Left forelimb (tissue), 1 donor: ENCODE data around the gene UBA1.

ENCODE experiments used
- DNase-seq: peaks from one replicate; pipeline ENCODE4 v3.0.0-alpha.2; 2018; ENCODE audit warnings: low spot score

The UBA1 gene

DNA sequence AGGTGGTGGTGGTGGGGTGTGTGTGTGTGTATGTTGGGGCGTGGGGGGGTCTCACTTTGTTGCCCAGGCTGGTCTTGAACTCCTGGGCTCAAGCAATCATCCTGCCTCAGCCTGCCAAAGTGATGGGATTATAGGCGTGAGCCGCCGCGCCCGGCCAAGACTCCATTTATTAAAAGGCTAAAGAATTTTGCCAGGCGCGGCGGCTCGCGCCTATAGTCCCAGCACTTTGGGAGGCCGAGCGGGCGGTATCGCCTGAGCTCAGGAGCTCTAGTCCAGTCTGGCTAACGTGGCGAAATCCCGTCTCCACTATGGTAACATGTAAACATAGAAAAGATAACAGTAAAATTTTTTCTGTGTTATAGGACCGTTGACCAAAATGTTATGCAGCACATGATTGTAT, 3.7 kb upstream of the UBA1 start:
- no peak for DNase-seq

DNA sequence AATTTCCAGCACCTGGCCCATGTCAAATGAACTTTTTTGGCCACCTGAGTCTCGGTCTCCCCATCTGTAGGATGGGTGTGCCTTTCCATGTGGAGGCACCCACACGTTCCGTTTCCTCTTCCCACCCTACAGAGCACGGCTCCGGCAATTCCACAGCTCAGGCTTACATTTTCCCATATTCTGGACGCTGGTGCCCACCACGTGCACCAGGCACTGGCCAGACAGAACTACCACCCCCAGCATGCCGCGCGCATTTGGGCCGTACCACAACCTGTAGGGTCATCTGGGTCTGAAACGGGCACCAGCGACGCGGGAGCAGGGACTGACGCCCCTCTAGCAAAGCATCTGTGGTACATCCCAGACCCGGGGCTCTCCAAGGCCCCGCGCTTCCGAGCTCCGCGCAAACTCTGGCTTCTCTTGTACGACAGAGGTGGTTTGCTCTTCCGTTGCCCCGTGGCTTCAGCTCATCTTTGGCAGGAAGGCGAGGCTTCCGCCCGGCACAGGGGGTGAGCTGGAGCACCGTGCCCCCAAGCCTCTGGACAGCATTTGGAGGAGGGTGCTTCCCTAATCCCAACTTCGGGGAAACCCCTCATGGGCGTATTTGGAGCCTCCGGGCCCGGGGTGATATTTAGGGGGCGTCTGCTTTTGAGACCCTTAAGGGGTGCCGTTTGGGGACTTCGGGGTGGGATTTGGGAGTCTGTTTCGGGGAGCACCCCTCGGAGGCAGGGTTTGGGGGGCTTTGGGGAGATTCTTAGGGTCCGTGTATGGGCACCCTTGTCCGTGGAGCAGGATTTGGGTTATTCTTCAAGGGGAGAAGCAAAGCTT, 3.0 kb upstream of the UBA1 start:
- peak; percentile 88 for DNase-seq

DNA sequence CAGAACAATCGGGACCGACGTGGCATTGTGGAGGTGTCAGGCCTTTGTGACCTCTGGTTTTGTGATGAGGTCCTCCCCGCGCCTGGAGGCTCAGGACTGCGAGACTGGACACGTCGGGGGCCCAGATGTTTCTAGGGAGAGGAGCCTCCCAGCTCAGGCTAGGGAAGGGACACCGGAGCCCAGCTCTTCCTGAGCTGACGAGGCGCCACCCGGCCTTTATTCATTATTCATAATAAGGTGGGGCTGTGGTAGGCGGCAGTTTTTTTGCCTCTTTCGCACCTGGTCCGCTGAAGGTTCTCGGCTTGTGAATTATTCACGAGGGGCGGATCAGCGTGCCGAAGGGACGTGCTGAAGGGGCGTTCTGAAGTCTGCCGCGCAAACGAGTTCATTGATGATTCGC, 2.3 kb upstream of the UBA1 start:
- no peak for DNase-seq

DNA sequence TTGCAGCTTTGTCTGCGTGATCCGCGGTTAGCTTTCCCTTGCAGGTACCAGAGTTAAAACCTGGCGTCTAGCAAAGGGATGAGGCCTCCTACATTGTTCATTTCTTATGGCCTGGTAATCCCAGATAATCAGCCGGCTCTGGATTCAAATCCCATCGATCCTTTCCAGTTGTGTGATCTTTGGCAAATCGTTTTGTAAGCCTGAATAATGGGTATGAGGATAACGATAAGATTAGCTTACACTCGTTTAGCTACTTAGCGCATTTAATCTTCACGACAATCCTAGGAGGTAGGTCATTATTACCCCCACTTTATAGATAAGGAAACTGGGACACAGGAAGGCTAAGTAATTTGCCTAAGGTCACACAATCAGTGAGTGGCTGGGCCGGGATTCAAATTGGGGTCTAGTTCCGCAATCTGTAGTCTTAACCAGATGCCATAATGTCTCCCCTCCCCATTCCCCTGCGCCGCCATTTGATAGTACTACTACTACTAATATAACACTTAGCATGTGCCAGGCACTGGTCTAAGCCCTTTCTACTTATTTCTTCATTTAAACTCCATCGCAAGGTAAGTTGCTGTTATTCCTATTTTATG, 1.7 kb upstream of the UBA1 start:
- no peak for DNase-seq

DNA sequence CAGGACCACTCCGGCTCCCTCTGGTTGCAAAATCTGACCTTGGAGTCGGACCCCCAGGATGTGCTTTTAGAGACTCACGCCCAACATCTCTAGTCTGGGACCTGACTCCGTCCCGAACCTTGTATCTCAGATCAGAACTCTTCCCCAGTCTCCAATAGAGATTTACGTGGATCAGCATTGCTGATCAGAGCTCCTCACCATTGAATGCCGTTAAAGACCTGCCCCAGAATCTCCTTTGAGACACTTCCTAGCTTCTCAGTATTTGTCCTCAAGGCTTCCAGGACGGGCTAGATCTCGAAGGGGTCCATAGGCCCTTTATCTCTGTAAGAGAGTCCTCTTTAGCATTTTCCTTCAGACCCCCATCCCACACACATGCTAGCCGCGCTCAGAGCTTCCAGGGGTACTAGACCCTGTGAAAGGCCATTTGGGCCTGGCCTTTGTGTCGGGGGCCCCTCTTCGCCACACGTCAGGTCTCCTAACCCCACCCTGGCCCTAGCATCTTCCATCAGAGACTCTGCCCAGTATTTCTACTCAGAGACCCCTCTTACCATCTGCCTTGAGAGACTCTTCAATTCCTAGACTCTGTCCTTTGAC, 662 bp downstream of the UBA1 start:
- DNase-seq, result no peak

DNA sequence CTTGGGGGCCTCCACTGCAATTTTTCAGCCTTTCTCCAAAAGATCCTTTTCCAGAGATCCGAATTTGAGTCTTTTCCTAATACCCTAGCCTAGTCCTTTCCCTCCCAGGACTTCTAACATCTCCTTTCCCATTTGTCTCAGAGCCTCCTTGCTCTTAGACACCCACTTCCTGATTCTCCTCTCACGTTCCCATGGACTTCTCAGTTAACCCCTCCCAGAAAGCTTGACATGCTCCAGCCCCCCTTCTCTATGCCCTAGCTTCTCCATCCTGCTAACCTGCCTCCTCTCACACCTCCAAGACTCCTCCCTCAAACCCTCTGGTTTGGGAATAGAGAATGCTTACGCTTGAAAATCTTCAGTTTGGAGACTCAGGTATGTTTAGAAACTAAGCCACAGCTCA, 2.5 kb downstream of the UBA1 start:
- no peak for DNase-seq

DNA sequence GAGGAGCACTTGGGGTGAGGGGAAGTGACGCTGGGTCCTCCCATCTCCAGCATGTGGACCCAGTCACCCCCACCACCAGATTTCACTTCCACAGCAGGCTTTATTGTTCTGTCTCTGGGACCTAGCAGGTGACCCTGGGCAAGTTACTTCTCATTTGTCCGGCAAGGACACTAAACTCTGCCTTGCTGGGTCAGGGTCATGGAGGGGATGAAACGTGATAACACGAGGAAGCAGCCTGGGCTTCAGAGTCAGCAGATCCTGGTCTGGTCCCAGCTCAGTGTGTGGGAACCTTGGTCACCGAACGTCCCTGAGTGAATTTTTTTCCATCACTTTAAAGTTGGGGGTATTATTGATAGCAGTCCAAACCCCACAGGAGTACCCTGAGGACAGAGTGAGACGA, 3.9 kb downstream of the UBA1 start:
- DNase-seq, result no peak

DNA sequence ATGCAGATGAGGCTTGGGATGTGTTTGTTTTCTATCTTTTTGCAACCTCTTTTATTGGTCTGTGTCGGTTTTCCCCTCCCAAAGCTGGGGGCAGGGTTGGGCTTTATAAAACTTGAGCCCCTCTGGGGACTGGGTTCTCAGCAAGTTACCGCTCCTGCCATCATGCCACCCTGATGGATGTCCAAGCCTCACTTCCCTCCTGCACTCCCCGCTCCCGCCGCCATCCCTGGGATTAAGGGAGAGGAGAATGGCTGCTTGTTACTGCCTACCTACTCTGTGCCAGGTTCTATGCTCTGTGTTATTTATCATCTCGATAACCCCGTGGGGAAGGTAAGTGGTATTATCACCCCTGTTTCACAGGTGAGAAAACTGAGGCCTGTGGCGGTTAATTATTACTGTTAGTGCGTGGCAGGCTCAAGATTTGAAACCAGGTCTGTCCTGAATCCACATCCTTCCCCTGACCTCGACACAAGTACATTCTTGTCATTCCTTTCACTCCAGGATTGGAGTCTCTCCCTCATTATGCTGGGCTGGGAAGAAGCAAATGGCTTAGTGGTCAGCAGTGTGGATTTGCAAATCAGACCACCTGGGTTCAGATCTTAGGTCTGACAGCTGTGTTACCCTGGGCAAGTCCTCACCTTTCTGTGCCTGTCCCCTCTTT, 4.5 kb downstream of the UBA1 start:
- no peak for DNase-seq

DNA sequence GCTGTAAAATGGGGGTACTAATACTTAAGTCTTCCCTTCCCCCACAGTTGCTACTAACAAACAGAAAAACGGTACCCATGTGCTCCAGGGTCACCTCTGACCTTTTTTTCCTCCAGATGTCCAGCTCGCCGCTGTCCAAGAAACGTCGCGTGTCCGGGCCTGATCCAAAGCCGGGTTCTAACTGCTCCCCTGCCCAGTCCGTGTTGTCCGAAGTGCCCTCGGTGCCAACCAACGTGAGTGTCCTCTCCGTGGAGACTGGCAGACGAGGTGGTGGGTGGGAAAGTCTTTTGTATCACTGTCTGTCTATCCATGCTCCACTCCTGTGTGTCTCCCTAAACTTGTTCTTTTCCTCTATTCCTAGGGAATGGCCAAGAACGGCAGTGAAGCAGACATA, 5.1 kb downstream of the UBA1 start:
- DNase-seq, result no peak

DNA sequence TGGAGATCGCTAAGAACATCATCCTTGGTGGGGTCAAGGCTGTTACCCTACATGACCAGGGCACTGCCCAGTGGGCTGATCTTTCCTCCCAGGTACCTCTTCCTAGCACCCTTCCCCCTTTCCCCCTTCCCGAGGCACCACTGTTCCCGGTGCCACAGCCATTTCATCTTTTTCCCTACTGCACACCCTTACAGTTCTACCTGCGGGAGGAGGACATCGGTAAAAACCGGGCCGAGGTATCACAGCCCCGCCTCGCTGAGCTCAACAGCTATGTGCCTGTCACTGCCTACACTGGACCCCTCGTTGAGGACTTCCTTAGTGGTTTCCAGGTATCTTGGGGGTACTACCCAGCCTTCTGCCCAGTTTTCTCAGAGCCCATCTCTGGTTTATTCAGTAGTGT, 5.7 kb downstream of the UBA1 start:
- DNase-seq, result no peak

DNA sequence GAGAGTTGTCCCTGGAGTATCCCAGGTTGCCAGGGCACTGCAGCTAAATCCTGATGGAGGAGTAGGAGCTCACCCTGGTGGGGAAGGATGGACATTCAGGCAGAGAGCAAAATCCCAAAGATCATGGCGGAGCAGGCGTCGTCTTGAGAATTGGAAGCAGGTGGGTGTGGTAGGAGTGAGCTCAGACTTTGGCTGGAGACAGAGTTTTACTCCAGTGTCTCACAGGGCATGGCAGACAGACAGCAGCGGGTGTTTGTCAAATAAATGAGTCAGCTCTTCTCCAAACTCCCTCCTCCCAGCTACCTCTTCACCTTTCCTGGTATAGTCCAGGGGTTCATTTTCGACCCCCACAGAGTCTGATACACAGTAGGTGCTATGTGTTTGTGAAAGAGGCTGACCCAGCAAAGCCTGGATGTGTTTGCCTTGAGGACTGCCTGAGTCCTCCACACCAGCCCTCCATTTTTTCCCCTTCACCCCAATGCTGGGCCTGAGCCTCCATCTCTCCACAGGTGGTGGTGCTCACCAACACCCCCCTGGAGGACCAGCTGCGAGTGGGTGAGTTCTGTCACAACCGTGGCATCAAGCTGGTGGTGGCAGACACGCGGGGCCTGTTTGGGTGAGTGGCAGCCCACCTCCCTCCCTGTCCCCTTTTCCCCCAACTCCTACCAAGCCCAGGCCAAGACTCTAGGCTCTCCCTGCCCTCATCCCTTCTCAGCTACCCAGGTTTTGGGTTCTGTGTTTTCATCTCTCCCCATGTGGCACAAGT, 6.9 kb downstream of the UBA1 start:
- no peak for DNase-seq

DNA sequence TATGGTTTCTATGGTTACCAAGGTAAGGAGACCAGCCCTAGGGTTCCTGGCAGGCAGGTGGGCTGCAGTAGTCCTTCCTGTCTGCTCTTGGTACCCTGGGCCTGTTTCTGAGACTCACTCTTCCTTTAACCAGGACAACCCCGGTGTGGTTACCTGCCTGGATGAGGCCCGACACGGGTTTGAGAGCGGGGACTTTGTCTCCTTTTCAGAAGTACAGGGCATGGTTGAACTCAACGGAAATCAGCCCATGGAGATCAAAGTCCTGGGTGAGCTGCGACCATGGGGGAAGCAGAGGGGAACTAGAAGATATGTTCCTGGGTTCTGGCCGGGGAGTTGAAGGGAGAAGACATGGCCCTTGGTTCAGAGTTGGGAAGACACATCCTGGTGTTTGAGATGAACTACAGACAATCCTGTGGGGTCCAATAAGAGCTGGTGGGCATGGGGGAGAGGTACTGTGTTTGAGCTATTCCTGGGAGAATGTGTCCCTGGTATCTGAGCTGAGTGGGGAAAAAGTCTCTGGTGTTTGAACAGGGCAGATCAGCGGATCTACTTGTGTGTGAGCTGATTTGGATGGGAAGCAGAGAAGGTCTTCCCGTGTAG, 7.8 kb downstream of the UBA1 start:
- no peak for DNase-seq

DNA sequence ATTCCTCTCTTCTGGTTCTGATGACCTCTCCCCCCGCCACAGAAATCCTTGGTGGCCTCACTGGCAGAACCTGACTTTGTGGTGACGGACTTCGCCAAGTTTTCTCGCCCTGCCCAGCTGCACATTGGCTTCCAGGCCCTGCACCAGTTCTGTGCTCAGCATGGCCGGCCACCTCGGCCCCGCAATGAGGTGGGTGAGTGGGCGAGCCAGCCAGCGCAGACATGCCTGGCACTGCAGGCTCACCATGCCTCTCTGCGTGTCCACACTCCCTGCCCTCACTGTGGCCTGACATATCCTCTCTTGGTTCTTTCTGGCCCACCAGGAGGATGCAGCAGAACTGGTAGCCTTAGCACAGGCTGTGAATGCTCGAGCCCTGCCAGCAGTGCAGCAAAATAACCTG, 8.7 kb downstream of the UBA1 start:
- DNase-seq, result no peak

DNA sequence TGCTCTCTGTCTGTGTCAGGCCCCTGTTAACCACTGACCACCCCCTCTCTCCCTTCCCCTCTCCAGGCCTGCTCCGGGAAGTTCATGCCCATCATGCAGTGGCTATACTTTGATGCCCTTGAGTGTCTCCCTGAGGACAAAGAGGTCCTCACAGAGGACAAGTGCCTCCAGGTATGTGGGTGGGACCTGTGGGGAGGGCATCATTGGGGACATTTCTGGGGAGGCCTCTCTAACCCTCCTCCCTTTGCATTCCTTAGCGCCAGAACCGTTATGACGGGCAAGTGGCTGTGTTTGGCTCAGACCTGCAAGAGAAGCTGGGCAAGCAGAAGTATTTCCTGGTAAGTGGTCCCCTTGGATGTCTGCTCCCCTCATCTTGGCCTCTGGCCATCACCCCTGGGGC, 9.2 kb downstream of the UBA1 start:
- DNase-seq, result no peak

DNA sequence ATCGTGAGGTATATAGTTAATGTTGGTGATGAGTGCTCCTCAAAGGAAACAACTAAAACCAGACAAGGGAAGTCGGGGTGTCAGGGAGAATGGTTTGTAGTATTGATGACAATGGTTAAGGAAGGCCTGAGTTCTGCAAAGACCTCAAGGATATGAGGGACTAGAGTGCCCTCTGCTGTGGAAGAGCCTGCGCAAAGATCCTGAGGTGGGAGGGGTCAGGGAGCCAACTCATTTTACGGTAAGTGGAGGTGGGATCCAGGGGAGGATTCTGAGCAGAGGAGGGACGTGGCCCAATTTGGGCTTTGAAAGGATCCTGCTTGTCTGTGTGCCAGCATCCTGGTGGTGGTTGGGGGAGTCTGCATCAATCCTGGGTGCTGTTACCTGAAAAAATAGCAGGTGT, 11.3 kb downstream of the UBA1 start:
- no peak for DNase-seq

DNA sequence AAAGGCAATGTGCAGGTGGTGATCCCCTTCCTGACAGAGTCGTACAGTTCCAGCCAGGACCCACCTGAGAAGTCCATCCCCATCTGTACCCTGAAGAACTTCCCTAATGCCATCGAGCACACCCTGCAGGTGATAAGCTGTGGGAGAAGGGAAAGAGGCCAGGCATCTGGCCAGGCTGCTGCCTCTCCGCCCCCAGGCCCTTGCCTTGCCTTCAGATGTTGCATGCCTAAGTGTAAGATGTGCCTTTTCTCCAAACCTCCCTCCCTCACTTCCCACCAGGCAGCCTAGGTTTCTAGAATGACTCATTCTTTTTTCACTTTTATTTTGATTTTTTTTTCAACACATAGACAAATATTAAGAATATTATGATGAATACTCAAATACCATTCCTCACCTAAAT, 12.7 kb downstream of the UBA1 start:
- no peak for DNase-seq

DNA sequence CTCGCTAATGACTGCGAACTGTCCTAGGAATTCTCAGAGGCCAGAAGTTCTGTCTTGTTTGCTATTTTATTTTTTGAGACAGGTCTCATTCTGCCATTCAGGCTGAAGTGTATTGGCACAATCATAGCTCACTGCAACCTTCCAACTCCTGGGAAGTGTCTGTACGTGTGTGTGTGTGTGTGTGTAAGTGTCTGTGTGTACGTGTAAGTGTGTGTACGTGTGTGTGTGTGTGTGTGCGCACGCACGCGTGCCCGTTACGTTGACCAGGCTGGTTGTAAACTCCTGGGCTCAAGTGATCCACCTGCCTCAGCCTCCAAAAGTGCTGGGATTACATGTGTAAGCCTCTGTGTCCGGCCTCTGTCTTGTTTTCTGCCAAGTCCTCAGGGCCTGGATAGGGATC, 14.5 kb downstream of the UBA1 start:
- no peak for DNase-seq

DNA sequence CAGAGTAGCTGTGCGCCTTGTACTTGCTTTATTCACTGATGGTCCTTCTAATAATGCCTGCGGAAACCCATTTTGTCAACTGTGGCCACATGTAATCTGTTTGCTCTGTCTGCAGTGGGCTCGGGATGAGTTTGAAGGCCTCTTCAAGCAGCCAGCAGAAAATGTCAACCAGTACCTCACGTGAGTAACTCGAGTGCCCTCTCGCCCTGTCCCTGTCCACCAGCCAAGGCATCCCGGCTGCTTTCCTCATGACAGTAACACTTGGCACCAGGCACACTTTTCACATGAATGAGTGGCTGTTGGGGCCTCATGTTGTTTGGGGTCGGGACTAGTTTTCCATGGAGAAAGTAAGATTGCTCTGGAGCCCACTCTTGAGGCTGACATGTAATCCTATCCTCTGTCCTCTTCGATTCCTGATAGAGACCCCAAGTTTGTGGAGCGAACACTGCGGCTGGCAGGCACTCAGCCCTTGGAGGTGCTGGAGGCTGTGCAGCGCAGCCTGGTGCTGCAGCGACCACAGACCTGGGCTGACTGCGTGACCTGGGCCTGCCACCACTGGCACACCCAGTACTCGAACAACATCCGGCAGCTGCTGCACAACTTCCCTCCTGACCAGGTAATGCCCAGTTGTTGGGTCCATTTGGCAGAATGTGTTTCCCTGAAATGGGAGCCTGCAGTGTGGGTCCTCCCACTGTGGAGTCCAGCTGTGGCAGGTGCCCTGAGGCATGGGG, 16.0 kb downstream of the UBA1 start:
- DNase-seq, result no peak

DNA sequence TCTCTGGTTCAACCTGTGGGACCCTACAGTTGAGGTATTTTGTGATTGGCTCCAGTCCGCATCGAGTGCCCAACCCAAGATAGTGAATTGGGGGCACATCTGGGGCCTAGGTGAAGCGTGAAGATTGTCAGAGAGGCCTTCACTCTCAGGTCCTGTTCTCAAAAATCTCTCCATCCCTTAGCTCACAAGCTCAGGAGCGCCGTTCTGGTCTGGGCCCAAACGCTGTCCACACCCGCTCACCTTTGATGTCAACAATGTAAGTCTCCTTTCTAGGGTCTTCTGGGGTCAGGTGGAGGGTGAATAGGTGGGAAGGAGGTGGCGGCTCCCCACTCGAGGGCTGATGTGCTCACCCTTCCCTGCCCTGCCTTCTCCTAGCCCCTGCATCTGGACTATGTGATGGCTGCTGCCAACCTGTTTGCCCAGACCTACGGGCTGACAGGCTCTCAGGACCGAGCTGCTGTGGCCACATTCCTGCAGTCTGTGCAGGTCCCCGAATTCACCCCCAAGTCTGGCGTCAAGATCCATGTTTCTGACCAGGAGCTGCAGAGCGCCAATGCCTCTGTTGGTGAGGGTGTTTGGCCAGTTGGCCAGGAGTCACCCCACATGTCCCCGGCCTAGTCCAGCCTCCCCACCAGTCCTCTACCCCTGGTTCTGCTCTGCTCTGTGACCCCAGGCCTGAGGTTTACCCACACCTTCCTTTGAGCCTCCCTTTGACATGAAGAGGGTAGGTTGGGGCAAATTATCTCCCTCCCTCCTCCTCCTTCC, 17.2 kb downstream of the UBA1 start:
- no peak for DNase-seq
